HCT116 (cell line): ENCODE measurements around the gene TSPAN33. TPM values are rescaled to one million over a fixed set of nuclear protein-coding genes. Genes with fewer than 3 reads are reported as not detected.

Source experiments
- ATAC-seq: fragments of 200-7000 bp; cut with Tn5 transposase; 2 replicates; pipeline ENCODE4 v1.9.1; 2020; ENCODE audit warnings: mild to moderate bottlenecking, moderate library complexity
- BruUV-seq: library from RNA; stranded (reverse); fragments of 400-500 nt; replicated peaks from 2 replicates; lab custom pipeline; 2021; lab: Mats Ljungman, UMichigan
- CTCF ChIA-PET: fragments of 300-600 bp; sonication (Branson Sonifier 250); formaldehyde crosslinking; loops from one replicate; lab custom pipeline; 2021; ENCODE audit warnings: antibody characterized with exemption; lab: Charles Lee
- POLR2A ChIA-PET: fragments of 300-600, 350-600 bp; sonication (Branson Sonifier 250); formaldehyde crosslinking; loops from one replicate; lab custom pipeline; 2021; ENCODE audit warnings: antibody characterized with exemption; lab: Charles Lee
- RAD21 ChIA-PET, 2 experiments: fragments of 300-600 bp; sonication (Branson Sonifier 250); formaldehyde crosslinking; loops; one replicate each; lab custom pipeline; 2023; ENCODE audit warnings: low total read pairs in 2 of 2; ENCODE audit not compliant: uncharacterized antibody in 2 of 2, unreplicated experiment in 2 of 2, low non-redundant PET in 1 of 2; lab: Charles Lee
- DNase-seq: peaks from one replicate; pipeline ENCODE4 v3.0.0-alpha.2; 2010; ENCODE audit warnings: low read depth, low spot score
- H2AFZ ChIP-seq: fragments of 200-600 bp; shearing (Covaris generic), sonication (generic); 2 replicates; pipeline ENCODE4 v1.6.1; 2017; ENCODE audit warnings: low read depth, mixed run types, mixed read lengths, antibody characterized with exemption, low read length; ENCODE audit not compliant: poor library complexity, severe bottlenecking
- H3K27ac ChIP-seq: 2 replicates; pipeline ENCODE4 v1.5.1; 2012; ENCODE audit warnings: low read depth, low read length
- H3K27me3 ChIP-seq: fragments of 200-600 bp; sonication (generic); 2 replicates; pipeline ENCODE4 v1.6.1; 2016; ENCODE audit warnings: mixed run types, low read length, mixed read lengths; ENCODE audit not compliant: insufficient read depth
- H3K36me3 ChIP-seq, 2 experiments: fragments of 200-500 bp in 1 of 2; fragments of 200-600 bp in 1 of 2; sonication (Bioruptor generic) in 1 of 2; sonication (generic) in 1 of 2; 2 replicates each; pipeline versions ENCODE4 v1.5.1 to v1.6.1; 2014 to 2016; ENCODE audit warnings: low read length in 2 of 2, inconsistent platforms in 1 of 2, mixed read lengths in 1 of 2, mixed run types in 1 of 2; ENCODE audit not compliant: insufficient read depth in 2 of 2, control insufficient read depth in 1 of 2
- H3K4me1 ChIP-seq, 2 experiments: fragments of 200-600 bp in 1 of 2; sonication (generic) in 1 of 2; 2 replicates each; pipeline versions ENCODE4 v1.5.1 to v1.6.1; 2012 to 2017; ENCODE audit warnings: low read length in 2 of 2, inconsistent platforms in 1 of 2, mild to moderate bottlenecking in 1 of 2, mixed read lengths in 1 of 2, mixed run types in 1 of 2, moderate library complexity in 1 of 2; ENCODE audit not compliant: insufficient read depth in 2 of 2, control insufficient read depth in 1 of 2
- H3K4me2 ChIP-seq: fragments of 200-600 bp; sonication (generic); 2 replicates; pipeline ENCODE4 v1.6.1; 2017; ENCODE audit warnings: mixed run types, low read length, mixed read lengths
- H3K4me3 ChIP-seq, 2 experiments: fragments of 200-600 bp in 1 of 2; sonication (generic) in 1 of 2; replicated peaks in 1 of 2; 2 replicates each; pipeline ENCODE4 v1.5.1; 2011 to 2016; ENCODE audit warnings: low read length in 2 of 2, control low read depth in 1 of 2, low read depth in 1 of 2, mild to moderate bottlenecking in 1 of 2, mixed read lengths in 1 of 2, mixed run types in 1 of 2
- H3K79me2 ChIP-seq: fragments of 200-600 bp; sonication (generic); 2 replicates; pipeline ENCODE4 v1.6.1; 2017; ENCODE audit warnings: mild to moderate bottlenecking, mixed run types, low read length, moderate library complexity, mixed read lengths; ENCODE audit not compliant: insufficient read depth
- H3K9ac ChIP-seq: fragments of 200-600 bp; sonication (generic); 2 replicates; pipeline ENCODE4 v1.6.1; 2016; ENCODE audit warnings: low read length, mixed read lengths
- H3K9me2 ChIP-seq: fragments of 200-600 bp; sonication (generic), shearing (Covaris generic); 2 replicates; pipeline ENCODE4 v1.6.1; 2017; ENCODE audit warnings: mixed run types, mild to moderate bottlenecking, moderate library complexity; ENCODE audit not compliant: insufficient read depth
- H3K9me3 ChIP-seq, 2 experiments: fragments of 200-500 bp in 1 of 2; fragments of 200-600 bp in 1 of 2; sonication (Bioruptor generic) in 1 of 2; sonication (generic) in 1 of 2; 2 replicates each; pipeline ENCODE4 v1.6.1; 2014 to 2017; ENCODE audit warnings: low read length in 2 of 2, mixed read lengths in 2 of 2, inconsistent platforms in 1 of 2, low read depth in 1 of 2, mild to moderate bottlenecking in 1 of 2, mixed run types in 1 of 2, moderate library complexity in 1 of 2; ENCODE audit not compliant: control insufficient read depth in 1 of 2, insufficient read depth in 1 of 2
- H4K20me1 ChIP-seq: fragments of 200-600 bp; sonication (generic), shearing (Covaris generic); 2 replicates; pipeline ENCODE4 v1.6.1; 2017; ENCODE audit warnings: mixed run types, mild to moderate bottlenecking, moderate library complexity; ENCODE audit not compliant: insufficient read depth
- EGR1 ChIP-seq: IDR thresholded peaks from 2 replicates; pipeline ENCODE4 v1.6.1; 2012; ENCODE audit warnings: low read depth
- EZH2phosphoT487 ChIP-seq: fragments of 200-600 bp; IDR thresholded peaks from 2 replicates; pipeline ENCODE4 v1.6.1; 2018; ENCODE audit warnings: antibody characterized with exemption, borderline replicate concordance
- JUND ChIP-seq: IDR thresholded peaks from 2 replicates; pipeline ENCODE4 v1.6.1; 2012
- MAX ChIP-seq: IDR thresholded peaks from 2 replicates; pipeline ENCODE4 v1.6.1; 2012
- POLR2A ChIP-seq: IDR thresholded peaks from 2 replicates; pipeline ENCODE4 v1.7.0; 2011; ENCODE audit warnings: borderline replicate concordance; ENCODE audit not compliant: insufficient read depth, insufficient read length; ENCODE audit errors: extremely low read depth
- POLR2AphosphoS5 ChIP-seq: IDR thresholded peaks from 2 replicates; pipeline ENCODE4 v1.6.1; 2011; ENCODE audit warnings: mild to moderate bottlenecking, low read depth, low read length, moderate library complexity
- SP1 ChIP-seq: IDR thresholded peaks from 2 replicates; pipeline ENCODE4 v1.6.1; 2012; ENCODE audit warnings: low read depth
- SRF ChIP-seq: IDR thresholded peaks from 2 replicates; pipeline ENCODE4 v1.6.1; 2012; ENCODE audit warnings: low read depth
- YY1 ChIP-seq: IDR thresholded peaks from 2 replicates; pipeline ENCODE4 v1.6.1; 2011; ENCODE audit warnings: low read length, low read depth, moderate library complexity, mild to moderate bottlenecking; ENCODE audit not compliant: insufficient replicate concordance; ENCODE audit errors: extremely low read depth
- ZBTB33 ChIP-seq: IDR thresholded peaks from 2 replicates; pipeline ENCODE4 v1.6.1; 2011; ENCODE audit warnings: mild to moderate bottlenecking, low read length, moderate library complexity; ENCODE audit not compliant: insufficient replicate concordance; ENCODE audit errors: extremely low read depth
- ZFX ChIP-seq: fragments of 450-650 bp; IDR thresholded peaks from 2 replicates; pipeline ENCODE4 v1.6.1; 2017
- ZNF274 ChIP-seq: fragments of 200-500 bp; sonication (Bioruptor generic); IDR thresholded peaks from 2 replicates; pipeline ENCODE4 v1.6.1; 2014; ENCODE audit warnings: mild to moderate bottlenecking, low read depth, low read length, inconsistent platforms
- intact Hi-C: fragments of 100-400 bp; cut with micrococcal nuclease; formaldehyde crosslinking; loops from 2 replicates; pipeline ENCODE4 v1.10.0; 2022
- total RNA-seq: library from RNA; stranded (reverse); gene quantifications from one replicate; pipeline ENCODE4 v1.2.1, GENCODE V29; 2021; ENCODE audit not compliant: unreplicated experiment
- TF ChIP-seq, protein P1 (sequence below), 3 experiments: fragments of 200-600 bp in 1 of 3; sonication (generic) in 1 of 3; IDR thresholded peaks in 2 of 3; conservative IDR thresholded peaks in 1 of 3; 2 replicates each; pipeline ENCODE4 v1.5.1; 2012 to 2017; ENCODE audit warnings: low read depth in 2 of 3, low read length in 2 of 3, antibody characterized with exemption in 1 of 3, borderline replicate concordance in 1 of 3, control low read depth in 1 of 3, mild to moderate bottlenecking in 1 of 3, mixed read lengths in 1 of 3, mixed run types in 1 of 3, moderate library complexity in 1 of 3; ENCODE audit not compliant: insufficient read depth in 1 of 3

The TSPAN33 gene
- total RNA-seq, 1 experiment from 2014 or later, result 22.2 TPM

DNA sequence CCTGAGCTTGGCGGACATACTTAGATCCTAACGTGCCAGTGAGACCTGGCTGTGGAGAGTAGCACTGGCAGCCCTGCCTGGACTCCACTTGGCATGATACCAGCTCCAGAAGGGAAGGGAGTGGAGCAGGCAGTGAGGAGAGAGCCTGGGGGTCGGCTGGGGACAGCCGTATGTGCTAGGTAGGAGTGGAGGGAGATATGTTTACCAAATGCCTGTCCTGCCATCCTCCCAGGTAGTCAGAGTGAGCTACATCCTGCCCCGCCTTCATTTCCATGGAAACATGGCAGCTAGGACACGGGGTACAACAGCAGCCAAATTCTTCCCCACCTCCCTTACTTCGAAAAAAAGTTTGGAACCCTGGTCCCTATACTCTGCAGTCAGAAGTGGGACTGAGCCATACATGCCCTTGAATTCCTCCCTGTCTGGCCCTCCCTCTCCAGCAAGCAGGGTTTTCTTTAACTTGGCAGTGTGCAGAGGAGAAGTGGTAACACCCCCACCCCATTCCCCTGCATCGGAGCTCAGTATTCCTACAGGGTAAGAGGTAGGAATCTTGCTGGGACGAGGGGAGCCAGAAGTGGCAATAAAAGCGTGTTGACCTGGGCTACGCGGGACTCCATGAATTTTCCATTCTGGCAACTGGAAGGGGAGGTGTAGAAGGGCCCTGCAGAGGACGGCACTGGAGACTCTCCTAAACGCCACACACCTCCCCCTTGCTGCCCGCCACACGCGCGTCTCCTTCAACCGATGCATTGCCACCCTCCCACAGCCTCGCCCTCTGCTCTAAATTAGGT lies 23.9 kb downstream of the TSPAN33 start:
- ChIA-PET POLR2A (no interaction called here), CTCF (no interaction called here)
- no peak for DNase-seq
- H3K27ac ChIP-seq, result no peak overlapping the region
- no peak overlapping the region for H3K4me3 ChIP-seq
- intact Hi-C loops, result no loop called here
- no peak overlapping the region for H2AFZ ChIP-seq
- no peaks in the 10 kb centered on the region for H4K20me1 ChIP-seq
- H3K9me3 ChIP-seq, result no peaks in the 10 kb centered on the region
- H3K9me2 ChIP-seq, result no peaks in the 10 kb centered on the region
- BruUV-seq, result no TSS peak
- no peak overlapping the region for H3K4me2 ChIP-seq
- H3K36me3 ChIP-seq, result peaks cover 0 to 2% of the 10 kb centered on the region in 2 experiments; a peak in 1 of 4 replicates
- TF ChIP-seq POLR2AphosphoS5, result no peak
- TF ChIP-seq SRF, result no peak
- no peak for TF ChIP-seq JUND
- TF ChIP-seq EGR1, result no peak
- no peak for TF ChIP-seq ZBTB33
- TF ChIP-seq ZNF274, result no peak
- no peak for TF ChIP-seq YY1
- TF ChIP-seq, protein P1, sequence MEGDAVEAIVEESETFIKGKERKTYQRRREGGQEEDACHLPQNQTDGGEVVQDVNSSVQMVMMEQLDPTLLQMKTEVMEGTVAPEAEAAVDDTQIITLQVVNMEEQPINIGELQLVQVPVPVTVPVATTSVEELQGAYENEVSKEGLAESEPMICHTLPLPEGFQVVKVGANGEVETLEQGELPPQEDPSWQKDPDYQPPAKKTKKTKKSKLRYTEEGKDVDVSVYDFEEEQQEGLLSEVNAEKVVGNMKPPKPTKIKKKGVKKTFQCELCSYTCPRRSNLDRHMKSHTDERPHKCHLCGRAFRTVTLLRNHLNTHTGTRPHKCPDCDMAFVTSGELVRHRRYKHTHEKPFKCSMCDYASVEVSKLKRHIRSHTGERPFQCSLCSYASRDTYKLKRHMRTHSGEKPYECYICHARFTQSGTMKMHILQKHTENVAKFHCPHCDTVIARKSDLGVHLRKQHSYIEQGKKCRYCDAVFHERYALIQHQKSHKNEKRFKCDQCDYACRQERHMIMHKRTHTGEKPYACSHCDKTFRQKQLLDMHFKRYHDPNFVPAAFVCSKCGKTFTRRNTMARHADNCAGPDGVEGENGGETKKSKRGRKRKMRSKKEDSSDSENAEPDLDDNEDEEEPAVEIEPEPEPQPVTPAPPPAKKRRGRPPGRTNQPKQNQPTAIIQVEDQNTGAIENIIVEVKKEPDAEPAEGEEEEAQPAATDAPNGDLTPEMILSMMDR (IDR thresholded peaks at IDR 0.05 in 2 of 3, conservative IDR thresholded peaks at IDR 0.05 in 1 of 3; ENCODE audit: borderline replicate concordance in 1 of 3, insufficient read depth in 1 of 3, low read depth in 2 of 3, low read length in 2 of 3), result no peak
- no peak for TF ChIP-seq ZFX
- no peak for TF ChIP-seq SP1
- TF ChIP-seq EZH2phosphoT487, result no peak
- no peak for TF ChIP-seq POLR2A
- TF ChIP-seq MAX, result no peak
- TF ChIP-seq, all 23 proteins: peak for 0
- RAD21 ChIA-PET, result no interaction called here
- ATAC-seq, result no peak
- H3K9ac ChIP-seq, result no peak overlapping the region
- no peaks in the 10 kb centered on the region for H3K79me2 ChIP-seq
- H3K4me1 ChIP-seq, result no peaks in the 10 kb centered on the region
- H3K27me3 ChIP-seq, result no peaks in the 10 kb centered on the region
